GM18520 (cell line): ENCODE data around the gene ESR1.

ENCODE experiments used
- ATAC-seq: cut with Tn5 transposase; IDR thresholded peaks from one replicate; pipeline ENCODE4 v1.9.1; 2021; ENCODE audit not compliant: unreplicated experiment

ESR1 gene

DNA sequence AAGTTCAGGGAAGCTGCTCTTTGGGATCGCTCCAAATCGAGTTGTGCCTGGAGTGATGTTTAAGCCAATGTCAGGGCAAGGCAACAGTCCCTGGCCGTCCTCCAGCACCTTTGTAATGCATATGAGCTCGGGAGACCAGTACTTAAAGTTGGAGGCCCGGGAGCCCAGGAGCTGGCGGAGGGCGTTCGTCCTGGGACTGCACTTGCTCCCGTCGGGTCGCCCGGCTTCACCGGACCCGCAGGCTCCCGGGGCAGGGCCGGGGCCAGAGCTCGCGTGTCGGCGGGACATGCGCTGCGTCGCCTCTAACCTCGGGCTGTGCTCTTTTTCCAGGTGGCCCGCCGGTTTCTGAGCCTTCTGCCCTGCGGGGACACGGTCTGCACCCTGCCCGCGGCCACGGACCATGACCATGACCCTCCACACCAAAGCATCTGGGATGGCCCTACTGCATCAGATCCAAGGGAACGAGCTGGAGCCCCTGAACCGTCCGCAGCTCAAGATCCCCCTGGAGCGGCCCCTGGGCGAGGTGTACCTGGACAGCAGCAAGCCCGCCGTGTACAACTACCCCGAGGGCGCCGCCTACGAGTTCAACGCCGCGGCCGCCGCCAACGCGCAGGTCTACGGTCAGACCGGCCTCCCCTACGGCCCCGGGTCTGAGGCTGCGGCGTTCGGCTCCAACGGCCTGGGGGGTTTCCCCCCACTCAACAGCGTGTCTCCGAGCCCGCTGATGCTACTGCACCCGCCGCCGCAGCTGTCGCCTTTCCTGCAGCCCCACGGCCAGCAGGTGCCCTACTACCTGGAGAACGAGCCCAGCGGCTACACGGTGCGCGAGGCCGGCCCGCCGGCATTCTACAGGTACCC lies at the start of gene ESR1:
ESR1 (plus strand) TSS at position 170 of the 858 bp plus-strand sequence; CDS start at position 401, 231 bp downstream.
- ATAC-seq = no peak

DNA sequence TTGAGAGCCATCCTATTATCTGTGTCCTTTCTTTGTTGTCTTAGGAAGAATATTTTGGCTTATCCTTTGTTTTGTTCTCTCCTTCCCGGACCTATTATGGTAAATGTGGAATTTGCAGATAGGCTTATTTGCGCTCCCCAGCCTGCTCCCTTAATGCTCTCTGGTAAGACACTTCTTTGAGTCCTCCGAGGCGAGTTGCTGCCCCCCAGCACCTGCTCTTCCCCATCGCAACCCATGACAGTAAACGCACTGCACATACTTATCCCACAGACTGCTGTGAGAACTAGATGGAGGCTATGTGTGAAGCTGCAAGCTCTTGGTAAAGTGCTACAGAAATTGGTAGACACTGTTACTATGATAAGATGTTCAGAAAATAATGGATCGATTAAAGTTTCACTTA lies 47.0 kb upstream of the ESR1 start:
- ATAC-seq = no peak

DNA sequence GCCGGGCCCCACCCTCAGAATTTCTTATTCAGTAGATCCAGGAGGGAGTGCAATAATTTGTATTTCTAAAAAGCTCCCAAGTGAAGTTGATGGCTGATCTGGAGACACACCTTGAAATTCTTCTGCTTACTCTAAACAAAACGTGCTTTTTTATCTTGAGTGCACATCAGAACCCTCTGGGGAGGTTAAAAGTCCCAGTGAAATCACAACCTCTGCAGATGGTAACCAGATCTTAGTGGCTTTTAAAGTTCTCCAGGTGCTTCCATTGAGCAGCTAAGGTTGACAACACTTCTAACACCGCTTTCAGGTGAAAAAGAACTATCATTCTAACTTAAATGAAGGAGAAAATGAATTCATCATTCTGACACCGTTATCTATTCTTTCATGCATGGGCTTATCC lies 45.6 kb upstream of the ESR1 start:
- ATAC-seq = no peak

DNA sequence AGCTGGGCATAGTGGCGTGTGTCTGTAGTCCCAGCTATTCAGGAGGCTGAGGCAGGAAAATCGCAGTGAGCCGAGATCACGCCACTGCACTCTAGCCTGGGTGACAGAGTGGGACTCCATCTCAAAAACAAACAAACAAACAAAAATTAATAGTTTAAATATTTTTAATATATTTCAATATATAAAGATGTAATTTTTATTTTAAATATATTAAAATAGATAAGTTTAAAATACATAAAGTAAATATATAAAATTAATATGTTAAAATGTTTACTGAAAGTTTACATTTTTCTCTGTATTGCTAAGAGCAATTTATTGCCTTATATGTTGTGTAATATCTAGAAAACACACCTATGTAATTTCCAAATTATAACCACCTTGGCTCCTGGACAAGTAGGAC lies 44.7 kb upstream of the ESR1 start:
- ATAC-seq = no peak

DNA sequence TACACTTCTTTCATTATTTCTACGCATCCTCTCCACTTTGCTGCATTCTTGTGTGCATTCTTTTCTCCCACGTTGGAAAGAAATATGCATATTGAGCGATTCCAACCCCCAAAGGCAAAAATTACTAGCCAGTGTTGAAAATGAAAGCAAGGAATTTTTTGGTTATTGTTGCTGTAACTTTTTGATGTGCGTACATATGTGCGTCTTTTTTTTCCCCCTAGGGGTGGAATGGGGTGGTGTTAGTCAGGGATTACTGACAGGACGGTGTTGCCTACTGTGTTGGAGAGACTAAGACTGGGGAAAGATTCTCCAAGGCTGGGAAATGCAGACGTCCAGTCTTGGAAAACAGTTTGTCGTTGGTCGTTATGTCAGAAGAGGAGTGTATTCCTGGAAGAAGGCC lies 44.2 kb upstream of the ESR1 start:
- no peak for ATAC-seq

DNA sequence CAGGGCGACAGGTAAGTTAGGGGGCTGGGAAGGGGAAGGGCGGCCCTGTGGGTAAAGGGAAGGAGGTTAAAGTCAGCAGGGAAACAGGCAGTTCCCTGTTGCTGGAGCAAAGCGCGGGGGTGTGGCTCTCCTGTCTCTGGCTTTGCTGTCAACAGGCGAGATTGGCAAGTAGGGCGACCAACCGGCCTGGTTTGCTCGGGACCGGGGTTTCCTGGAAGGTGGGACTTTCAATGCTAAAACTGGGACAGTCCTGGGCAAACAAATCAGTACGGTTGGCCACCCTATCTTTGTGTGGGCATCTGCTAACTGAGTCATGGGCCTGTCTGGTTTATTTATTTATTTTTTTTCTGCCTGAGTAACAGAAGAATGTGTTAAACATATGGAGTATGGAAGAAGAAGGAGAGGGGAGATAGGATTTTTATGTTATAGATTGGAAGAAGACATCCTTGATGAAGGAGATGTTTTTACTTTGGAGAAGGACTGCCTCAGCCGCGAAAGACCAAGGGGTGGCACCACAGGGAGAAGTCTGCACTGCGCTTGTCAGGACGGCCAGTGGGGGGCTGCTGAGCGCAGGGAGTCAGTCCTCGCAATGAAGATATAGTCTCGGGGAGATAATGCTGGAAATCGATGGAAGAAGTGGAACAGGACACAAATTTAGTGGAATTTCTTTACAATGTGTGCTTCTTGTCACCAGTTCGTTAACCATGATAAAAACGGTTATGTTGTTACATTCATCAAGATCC lies 43.4 kb upstream of the ESR1 start:
- no peak for ATAC-seq

DNA sequence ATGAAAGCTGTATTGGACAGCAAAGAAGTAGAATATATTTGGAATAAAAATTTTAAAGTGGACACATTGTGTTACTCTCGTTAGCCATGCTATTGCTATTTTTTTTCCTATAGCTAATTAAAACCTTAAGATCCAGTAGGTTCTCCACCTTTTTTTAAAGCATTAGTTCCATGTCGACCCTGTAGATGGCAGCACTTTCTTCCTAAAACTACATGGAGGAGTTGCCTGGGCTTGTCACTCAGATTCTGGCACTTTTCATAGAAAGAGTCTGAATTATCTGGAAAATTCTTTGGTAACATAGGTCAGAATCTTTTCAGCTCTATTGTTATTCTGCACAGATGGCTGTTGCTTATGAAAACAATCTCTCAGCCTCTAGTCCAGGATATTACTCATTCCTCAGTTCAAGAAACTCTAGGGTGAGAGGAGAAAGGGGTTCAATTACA lies 42.0 kb upstream of the ESR1 start:
- peak; percentile 41 for ATAC-seq

DNA sequence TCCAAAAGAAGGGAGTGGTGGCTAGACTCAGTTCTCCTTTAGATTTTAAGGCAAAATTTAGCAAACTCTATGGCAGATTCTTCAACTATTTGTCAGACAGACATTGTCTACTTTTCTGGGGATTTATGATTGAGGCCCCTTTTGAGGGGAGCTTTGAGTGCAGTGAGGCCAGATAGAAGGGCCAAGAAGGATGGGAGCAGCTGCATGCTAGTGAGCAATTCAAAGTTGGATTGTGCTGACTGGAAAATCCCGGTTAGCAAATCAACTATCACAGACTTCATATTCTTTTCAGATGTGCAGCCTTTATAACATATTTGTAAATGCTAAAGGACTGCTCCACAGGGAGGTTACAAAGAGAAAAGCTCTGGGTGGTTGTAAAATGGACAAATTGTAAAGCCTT lies 35.0 kb upstream of the ESR1 start:
- ATAC-seq = no peak

DNA sequence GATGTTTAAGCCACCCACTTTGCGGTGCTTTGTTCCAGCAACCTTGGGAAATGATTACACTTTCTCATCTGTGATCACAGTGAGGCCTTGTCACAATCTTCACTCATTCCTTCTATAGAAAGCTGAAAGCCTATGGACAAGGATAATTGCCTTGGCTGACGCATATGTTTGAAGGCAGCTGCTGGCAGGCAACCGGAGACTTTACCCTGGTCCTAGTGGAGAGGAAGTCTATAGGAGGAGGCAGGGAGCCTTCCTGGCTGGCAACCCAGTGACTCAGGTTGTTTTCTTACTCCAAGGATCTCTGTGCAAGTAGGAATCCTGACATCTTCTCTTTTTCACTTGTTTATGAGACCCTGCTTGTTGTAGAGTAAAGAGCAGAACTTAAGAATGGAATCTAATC lies 34.1 kb upstream of the ESR1 start:
- no peak for ATAC-seq

DNA sequence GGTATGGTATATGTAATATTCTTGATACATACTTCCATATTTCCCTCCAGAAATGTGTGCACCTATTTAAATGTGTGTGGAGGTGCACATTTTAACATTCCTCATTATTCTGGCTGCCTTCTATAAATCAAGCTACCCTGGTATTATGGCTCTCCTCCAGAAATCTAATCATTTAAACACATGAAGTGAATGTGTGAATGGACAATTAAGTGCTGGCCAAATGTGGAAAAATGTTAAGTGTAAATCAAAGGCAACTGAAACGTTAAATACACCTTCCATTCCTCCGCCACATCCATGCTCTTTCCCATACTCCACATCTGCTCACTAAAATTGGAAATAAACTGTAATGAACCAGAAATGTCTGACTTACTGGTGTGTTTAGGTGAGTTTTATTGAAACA lies 24.9 kb upstream of the ESR1 start:
- ATAC-seq = no peak

DNA sequence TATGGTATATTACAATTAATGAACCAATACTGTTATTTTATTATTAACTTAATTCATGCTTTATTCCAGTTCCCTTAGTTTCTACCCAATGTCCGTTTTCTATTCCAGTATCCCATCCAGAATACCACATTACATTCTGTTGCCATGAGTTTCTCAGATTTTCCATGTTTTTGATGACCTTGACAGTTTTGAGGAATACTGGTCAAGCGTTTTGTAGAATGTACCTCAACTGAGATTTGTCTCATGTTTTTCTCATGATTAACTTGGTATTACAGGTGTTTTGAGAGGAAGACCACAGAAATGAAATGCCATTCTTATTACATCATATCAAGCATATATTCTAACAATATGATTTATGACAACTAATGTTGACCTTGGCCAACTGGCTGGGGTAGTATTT lies 23.8 kb upstream of the ESR1 start:
- no peak for ATAC-seq

DNA sequence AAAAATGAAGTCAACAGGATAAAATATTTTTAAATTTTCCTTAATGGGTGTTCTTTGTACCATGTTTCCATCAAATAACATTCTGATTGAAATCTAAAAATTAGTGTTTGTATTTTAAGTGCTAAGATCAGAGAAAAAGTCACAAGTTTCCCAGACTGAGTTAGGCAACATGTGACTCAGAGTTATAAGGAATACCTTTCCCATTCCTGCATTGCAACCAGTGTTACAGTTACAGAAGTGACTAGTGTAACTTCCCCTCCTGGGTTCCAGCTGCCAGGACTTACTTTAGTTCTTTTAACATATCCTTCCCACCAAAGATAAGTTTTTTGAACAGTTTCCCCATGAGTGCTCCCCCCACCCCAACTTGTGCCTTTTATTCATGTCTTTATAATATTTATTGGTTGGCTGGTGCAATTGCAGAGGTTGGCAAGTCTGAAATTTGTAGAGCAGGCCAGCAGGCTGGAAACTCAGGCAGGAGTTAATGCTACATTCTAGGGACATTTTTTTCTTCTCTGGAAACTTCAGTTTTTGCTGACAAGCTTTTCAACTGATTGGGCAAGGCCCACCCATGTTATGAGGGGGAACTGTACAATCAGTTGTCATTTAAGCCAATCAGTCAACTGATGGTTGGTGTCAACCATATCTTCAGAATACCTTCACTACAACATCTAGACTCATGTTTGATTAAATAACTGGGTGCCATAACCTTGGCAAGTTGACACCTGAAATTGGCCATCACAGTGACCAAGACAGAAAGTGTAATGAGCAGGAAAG lies 22.9 kb upstream of the ESR1 start:
- ATAC-seq = no peak

DNA sequence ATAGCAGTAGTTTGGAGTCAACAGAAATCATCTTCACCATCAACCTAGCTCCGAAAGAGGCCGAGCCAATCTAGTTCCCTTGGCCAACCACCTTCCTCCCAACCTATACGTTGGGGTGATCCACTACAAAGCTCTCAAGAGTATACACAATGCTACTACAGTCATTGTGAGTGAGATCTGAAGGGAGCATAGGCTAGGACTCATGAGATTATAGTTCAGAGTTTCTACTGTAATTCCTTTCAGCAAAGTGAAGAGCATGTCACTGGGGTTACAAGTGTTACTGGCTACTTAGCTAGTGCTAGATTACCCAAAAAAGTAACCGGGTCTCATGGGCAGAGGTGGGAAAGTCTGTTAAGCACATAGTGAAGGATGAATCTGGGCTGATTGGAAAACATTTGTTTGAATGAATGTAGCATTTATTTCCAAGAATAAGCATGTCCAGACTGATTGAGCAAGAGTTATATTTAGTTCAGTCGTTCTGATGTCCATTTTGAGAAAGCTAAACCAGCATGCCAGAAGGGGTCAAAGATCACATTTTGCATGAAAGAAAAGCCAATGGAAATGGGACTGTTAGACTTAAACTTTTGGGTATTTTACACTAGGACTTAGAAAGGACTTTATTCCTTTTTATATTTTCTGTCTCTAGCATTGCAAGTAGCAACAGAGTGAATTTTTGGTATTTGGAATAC lies 10.5 kb upstream of the ESR1 start:
- no peak for ATAC-seq

DNA sequence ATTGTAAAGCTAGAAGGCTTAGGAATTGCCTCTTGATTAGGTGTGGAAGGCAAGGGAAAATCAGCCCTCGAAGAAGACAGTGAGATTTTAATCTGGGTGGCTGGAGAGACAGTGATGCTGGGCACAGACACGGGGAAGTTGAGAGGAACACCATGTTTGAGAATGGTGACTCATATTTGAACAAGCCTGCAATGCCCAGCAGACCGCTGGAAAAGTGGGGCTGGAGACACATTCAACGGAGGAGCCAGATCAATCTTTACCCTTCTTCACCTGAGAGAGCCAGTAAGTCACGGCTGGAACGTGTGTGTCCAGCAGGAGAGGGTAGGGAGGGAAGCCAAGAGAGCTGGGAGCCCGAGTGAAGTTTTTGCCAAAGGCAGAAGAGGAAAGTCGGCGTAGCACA lies 3.7 kb upstream of the ESR1 start:
- no peak for ATAC-seq

DNA sequence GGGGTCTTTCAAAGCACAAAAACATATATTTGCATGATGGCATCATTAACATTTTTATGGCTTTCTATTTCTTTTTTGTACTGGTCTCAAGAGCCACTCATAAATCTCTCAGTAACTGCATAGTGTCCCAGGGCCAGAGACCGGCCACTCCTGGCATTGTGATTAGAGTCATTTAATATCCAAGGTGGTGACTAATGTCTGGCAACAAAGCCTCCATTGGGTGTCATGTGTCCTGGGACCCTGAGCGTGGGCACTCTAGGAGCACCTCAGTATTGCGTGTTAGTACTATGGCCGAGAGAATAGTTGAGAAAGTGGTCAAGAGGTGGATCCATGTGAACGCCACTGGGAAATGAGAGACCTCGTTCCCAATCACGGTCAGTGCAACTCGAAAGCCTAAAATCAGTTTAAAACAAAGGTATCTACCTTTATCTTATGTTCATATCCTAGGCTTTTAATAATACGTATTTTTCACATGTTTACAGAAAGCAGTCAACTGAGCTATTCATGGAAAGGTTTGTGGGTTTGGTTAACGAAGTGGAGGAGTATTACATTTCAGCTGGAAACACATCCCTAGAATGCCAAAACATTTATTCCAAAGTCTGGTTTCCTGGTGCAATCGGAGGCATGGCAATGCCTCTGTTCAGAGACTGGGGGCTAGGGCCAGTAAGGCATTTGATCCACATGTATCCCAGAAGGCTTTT lies 2.7 kb upstream of the ESR1 start:
- ATAC-seq = no peak

DNA sequence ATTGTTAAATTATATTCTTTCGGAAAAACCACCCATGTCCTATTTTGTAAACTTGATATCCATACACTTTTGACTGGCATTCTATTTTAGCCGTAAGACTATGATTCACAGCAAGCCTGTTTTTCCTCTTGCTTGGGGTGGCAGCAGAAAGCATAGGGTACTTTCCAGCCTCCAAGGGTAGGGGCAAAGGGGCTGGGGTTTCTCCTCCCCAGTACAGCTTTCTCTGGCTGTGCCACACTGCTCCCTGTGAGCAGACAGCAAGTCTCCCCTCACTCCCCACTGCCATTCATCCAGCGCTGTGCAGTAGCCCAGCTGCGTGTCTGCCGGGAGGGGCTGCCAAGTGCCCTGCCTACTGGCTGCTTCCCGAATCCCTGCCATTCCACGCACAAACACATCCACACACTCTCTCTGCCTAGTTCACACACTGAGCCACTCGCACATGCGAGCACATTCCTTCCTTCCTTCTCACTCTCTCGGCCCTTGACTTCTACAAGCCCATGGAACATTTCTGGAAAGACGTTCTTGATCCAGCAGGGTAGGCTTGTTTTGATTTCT lies 2.1 kb upstream of the ESR1 start:
- no peak for ATAC-seq

DNA sequence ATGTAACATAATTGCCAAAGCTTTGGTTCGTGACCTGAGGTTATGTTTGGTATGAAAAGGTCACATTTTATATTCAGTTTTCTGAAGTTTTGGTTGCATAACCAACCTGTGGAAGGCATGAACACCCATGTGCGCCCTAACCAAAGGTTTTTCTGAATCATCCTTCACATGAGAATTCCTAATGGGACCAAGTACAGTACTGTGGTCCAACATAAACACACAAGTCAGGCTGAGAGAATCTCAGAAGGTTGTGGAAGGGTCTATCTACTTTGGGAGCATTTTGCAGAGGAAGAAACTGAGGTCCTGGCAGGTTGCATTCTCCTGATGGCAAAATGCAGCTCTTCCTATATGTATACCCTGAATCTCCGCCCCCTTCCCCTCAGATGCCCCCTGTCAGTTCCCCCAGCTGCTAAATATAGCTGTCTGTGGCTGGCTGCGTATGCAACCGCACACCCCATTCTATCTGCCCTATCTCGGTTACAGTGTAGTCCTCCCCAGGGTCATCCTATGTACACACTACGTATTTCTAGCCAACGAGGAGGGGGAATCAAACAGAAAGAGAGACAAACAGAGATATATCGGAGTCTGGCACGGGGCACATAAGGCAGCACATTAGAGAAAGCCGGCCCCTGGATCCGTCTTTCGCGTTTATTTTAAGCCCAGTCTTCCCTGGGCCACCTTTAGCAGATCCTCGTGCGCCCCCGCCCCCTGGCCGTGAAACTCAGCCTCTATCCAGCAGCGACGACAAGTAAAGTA lies 547 bp upstream of the ESR1 start:
- ATAC-seq = no peak

DNA sequence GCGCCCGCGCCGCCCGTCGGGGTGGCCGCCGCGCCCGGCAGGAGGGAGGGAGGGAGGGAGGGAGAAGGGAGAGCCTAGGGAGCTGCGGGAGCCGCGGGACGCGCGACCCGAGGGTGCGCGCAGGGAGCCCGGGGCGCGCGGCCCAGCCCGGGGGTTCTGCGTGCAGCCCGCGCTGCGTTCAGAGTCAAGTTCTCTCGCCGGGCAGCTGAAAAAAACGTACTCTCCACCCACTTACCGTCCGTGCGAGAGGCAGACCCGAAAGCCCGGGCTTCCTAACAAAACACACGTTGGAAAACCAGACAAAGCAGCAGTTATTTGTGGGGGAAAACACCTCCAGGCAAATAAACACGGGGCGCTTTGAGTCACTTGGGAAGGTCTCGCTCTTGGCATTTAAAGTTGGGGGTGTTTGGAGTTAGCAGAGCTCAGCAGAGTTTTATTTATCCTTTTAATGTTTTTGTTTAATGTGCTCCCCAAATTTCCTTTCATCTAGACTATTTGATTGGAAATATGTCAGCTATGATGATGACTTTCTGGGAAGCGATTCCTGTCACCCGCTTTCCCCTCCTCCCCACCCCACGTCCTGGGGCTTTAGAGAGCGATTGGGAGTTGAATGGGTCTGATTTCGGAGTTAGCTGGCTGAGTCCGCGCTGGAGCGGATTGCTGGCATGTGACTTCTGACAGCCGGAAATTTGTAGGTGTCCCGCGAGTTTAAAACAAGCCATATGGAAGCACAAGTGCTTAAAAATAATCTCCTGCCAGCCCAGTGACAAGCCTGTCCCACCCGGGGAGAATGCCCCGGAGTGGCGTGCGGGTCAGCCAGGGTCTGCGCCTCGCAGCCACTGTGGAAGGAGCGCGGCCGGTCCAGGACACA lies 1.1 kb downstream of the ESR1 start:
- no peak for ATAC-seq
